ENCODE results near the gene MMP15. TPM values are rescaled to one million over a fixed set of nuclear protein-coding genes. Genes with fewer than 3 reads are reported as not detected.
"Not testable (repeated sequence)": the region's sequence is repeated elsewhere in the genome, so short reads cannot be mapped to it uniquely, and the experiment has no call there.

The MMP15 gene
- total RNA-seq, 2 experiments from 2014 or later = 0.12 to 0.25 TPM

GRCh38 chr16:58057121-58057520 is 31.6 kb downstream of the MMP15 start:
- Mint-ChIP-seq H3K4me3 (no peak overlapping the region), H3K36me3 (no peaks in the 10 kb centered on the region), H3K27ac (no peak overlapping the region)

GRCh38 chr16:58057784-58058183 is 32.2 kb downstream of the MMP15 start:
- Mint-ChIP-seq H3K27ac (no peak overlapping the region), H3K4me3 (no peak overlapping the region), H3K9me3 (no peaks in the 10 kb centered on the region), H3K27me3 (no peaks in the 10 kb centered on the region), H3K4me1 (no peaks in the 10 kb centered on the region), H3K36me3 (no peaks in the 10 kb centered on the region)
- DNase-seq = no peak

More at GRCh38 chr16:58057121-58057520, 31.6 kb downstream of the MMP15 start:
- Mint-ChIP-seq H3K9me3 (no peaks in the 10 kb centered on the region), H3K27me3 (no peaks in the 10 kb centered on the region), H3K4me1 (no peaks in the 10 kb centered on the region)
- no peak for DNase-seq

- Mint-ChIP-seq H3K27ac (no peak overlapping the region), H3K4me1 (no peaks in the 10 kb centered on the region), H3K9me3 (no peaks in the 10 kb centered on the region), H3K36me3 (no peaks in the 10 kb centered on the region), H3K27me3 (no peaks in the 10 kb centered on the region), H3K4me3 (no peak overlapping the region)
- no peak for DNase-seq
These were observed 37.3 kb downstream of the MMP15 start for GRCh38 chr16:58062821-58063220.

GRCh38 chr16:58063377-58064076 is 38.0 kb downstream of the MMP15 start:
- Mint-ChIP-seq H3K4me3 (no peak overlapping the region), H3K27ac (no peak overlapping the region), H3K4me1 (no peaks in the 10 kb centered on the region), H3K9me3 (no peaks in the 10 kb centered on the region), H3K36me3 (no peaks in the 10 kb centered on the region), H3K27me3 (no peaks in the 10 kb centered on the region)
- DNase-seq = no peak

GRCh38 chr16:58070585-58070984 is 45.0 kb downstream of the MMP15 start:
- Mint-ChIP-seq H3K36me3 (no peaks in the 10 kb centered on the region), H3K9me3 (no peaks in the 10 kb centered on the region), H3K4me1 (no peaks in the 10 kb centered on the region), H3K4me3 (no peak overlapping the region), H3K27me3 (no peaks in the 10 kb centered on the region), H3K27ac (no peak overlapping the region)
- no peak for DNase-seq

GRCh38 chr16:58072134-58072533 is 46.6 kb downstream of the MMP15 start:
- not testable (repeated sequence) for H3K4me3 Mint-ChIP-seq, DNase-seq, H3K9me3 Mint-ChIP-seq, H3K27ac Mint-ChIP-seq, H3K4me1 Mint-ChIP-seq, H3K27me3 Mint-ChIP-seq, H3K36me3 Mint-ChIP-seq

GRCh38 chr16:58073086-58073485 is 47.5 kb downstream of the MMP15 start:
- H3K4me3 Mint-ChIP-seq, H3K9me3 Mint-ChIP-seq, H3K27me3 Mint-ChIP-seq, H3K4me1 Mint-ChIP-seq, H3K27ac Mint-ChIP-seq, H3K36me3 Mint-ChIP-seq, DNase-seq: not testable (repeated sequence)

- no peaks in the 10 kb centered on the region for H3K36me3 Mint-ChIP-seq
- no peak overlapping the region for H3K4me3 Mint-ChIP-seq
- peaks cover 5% of the 10 kb centered on the region for H3K27me3 Mint-ChIP-seq
- no peaks in the 10 kb centered on the region for H3K4me1 Mint-ChIP-seq
- peaks cover 7% of the 10 kb centered on the region for H3K9me3 Mint-ChIP-seq
- DNase-seq = no peak
- H3K27ac Mint-ChIP-seq = no peak overlapping the region
These were observed 49.1 kb downstream of the MMP15 start for GRCh38 chr16:58074657-58075056.

GRCh38 chr16:58076514-58076913 is 51.0 kb downstream of the MMP15 start:
- H3K9me3 Mint-ChIP-seq = peaks cover 7% of the 10 kb centered on the region
- no peak for DNase-seq
- no peak overlapping the region for H3K4me3 Mint-ChIP-seq
- peaks cover 5% of the 10 kb centered on the region for H3K27me3 Mint-ChIP-seq
- no peaks in the 10 kb centered on the region for H3K4me1 Mint-ChIP-seq
- no peak overlapping the region for H3K27ac Mint-ChIP-seq
- H3K36me3 Mint-ChIP-seq = no peaks in the 10 kb centered on the region

GRCh38 chr16:58077796-58078195 is 52.2 kb downstream of the MMP15 start:
- peaks cover 5% of the 10 kb centered on the region for H3K27me3 Mint-ChIP-seq
- H3K9me3 Mint-ChIP-seq = peaks cover 7% of the 10 kb centered on the region
- no peaks in the 10 kb centered on the region for H3K36me3 Mint-ChIP-seq

GRCh38 chr16:58080657-58081056 is 55.1 kb downstream of the MMP15 start:
- not testable (repeated sequence) for DNase-seq, H3K4me1 Mint-ChIP-seq, H3K27ac Mint-ChIP-seq, H3K9me3 Mint-ChIP-seq, H3K36me3 Mint-ChIP-seq, H3K27me3 Mint-ChIP-seq, H3K4me3 Mint-ChIP-seq

More at GRCh38 chr16:58077796-58078195, 52.2 kb downstream of the MMP15 start:
- no peak overlapping the region for H3K27ac Mint-ChIP-seq
- H3K4me3 Mint-ChIP-seq = no peak overlapping the region
- no peak for DNase-seq
- no peaks in the 10 kb centered on the region for H3K4me1 Mint-ChIP-seq

- no peak for DNase-seq
- Mint-ChIP-seq H3K27ac (no peak overlapping the region), H3K36me3 (no peaks in the 10 kb centered on the region), H3K27me3 (peaks cover 5% of the 10 kb centered on the region), H3K4me3 (no peak overlapping the region), H3K4me1 (no peaks in the 10 kb centered on the region), H3K9me3 (no peaks in the 10 kb centered on the region)
These were observed 56.8 kb downstream of the MMP15 start for GRCh38 chr16:58082381-58082780.

GRCh38 chr16:58084635-58085034 is 59.1 kb downstream of the MMP15 start:
- H3K4me1 Mint-ChIP-seq = no peaks in the 10 kb centered on the region

GRCh38 chr16:58085171-58085570 is 59.6 kb downstream of the MMP15 start:
- no peak overlapping the region for H3K27ac Mint-ChIP-seq
- no peaks in the 10 kb centered on the region for H3K27me3 Mint-ChIP-seq
- H3K9me3 Mint-ChIP-seq = no peaks in the 10 kb centered on the region
- DNase-seq = no peak
- no peaks in the 10 kb centered on the region for H3K36me3 Mint-ChIP-seq
- no peaks in the 10 kb centered on the region for H3K4me1 Mint-ChIP-seq
- H3K4me3 Mint-ChIP-seq = no peak overlapping the region

More at GRCh38 chr16:58084635-58085034, 59.1 kb downstream of the MMP15 start:
- H3K27ac Mint-ChIP-seq = no peak overlapping the region
- no peaks in the 10 kb centered on the region for H3K27me3 Mint-ChIP-seq
- no peaks in the 10 kb centered on the region for H3K9me3 Mint-ChIP-seq
- H3K36me3 Mint-ChIP-seq = no peaks in the 10 kb centered on the region
- no peak for DNase-seq
- no peak overlapping the region for H3K4me3 Mint-ChIP-seq

- no peaks in the 10 kb centered on the region for H3K27me3 Mint-ChIP-seq
- no peak overlapping the region for H3K4me3 Mint-ChIP-seq
- no peaks in the 10 kb centered on the region for H3K36me3 Mint-ChIP-seq
- DNase-seq = no peak
- H3K9me3 Mint-ChIP-seq = no peaks in the 10 kb centered on the region
- no peaks in the 10 kb centered on the region for H3K4me1 Mint-ChIP-seq
- no peak overlapping the region for H3K27ac Mint-ChIP-seq
These were observed 60.2 kb downstream of the MMP15 start for GRCh38 chr16:58085584-58086251.

All from activated naive CD8-positive, alpha-beta T cell treated with anti-CD3 and anti-CD28 coated beads for 36 hours (primary cell).